ENCODE results near the gene NUP188.
"Not testable (repeated sequence)": the region's sequence is repeated elsewhere in the genome, so short reads cannot be mapped to it uniquely, and the experiment has no call there.

The NUP188 gene

GRCh38 chr9:129001504-129002325 lies 54.2 kb downstream of the NUP188 start:
- no peaks in the 10 kb centered on the region for H3K27me3 Mint-ChIP-seq (ENCODE audit: low read depth)
- peaks cover 5% of the 10 kb centered on the region for H3K4me1 Mint-ChIP-seq (ENCODE audit: low read depth)
- no peaks in the 10 kb centered on the region for H3K9me3 Mint-ChIP-seq
- no peak for DNase-seq (ENCODE audit: low spot score)
- H3K4me3 Mint-ChIP-seq: no peak overlapping the region
- H3K27ac Mint-ChIP-seq: peak overlapping the region; percentile 55
- H3K36me3 Mint-ChIP-seq (ENCODE audit: low read depth): peaks cover 64% of the 10 kb centered on the region

GRCh38 chr9:129002992-129003391 lies 55.5 kb downstream of the NUP188 start:
- H3K4me1 Mint-ChIP-seq (ENCODE audit: low read depth): peaks cover 5% of the 10 kb centered on the region
- H3K9me3 Mint-ChIP-seq: no peaks in the 10 kb centered on the region
- H3K4me3 Mint-ChIP-seq: no peak overlapping the region
- H3K36me3 Mint-ChIP-seq (ENCODE audit: low read depth): peaks cover 61% of the 10 kb centered on the region
- no peak for DNase-seq (ENCODE audit: low spot score)
- H3K27ac Mint-ChIP-seq: no peak overlapping the region
- no peaks in the 10 kb centered on the region for H3K27me3 Mint-ChIP-seq (ENCODE audit: low read depth)

- not testable (repeated sequence) for H3K27me3 Mint-ChIP-seq (ENCODE audit: low read depth); DNase-seq (ENCODE audit: low spot score); H3K27ac Mint-ChIP-seq; H3K4me3 Mint-ChIP-seq; H3K9me3 Mint-ChIP-seq; H3K4me1 Mint-ChIP-seq (ENCODE audit: low read depth)
- H3K36me3 Mint-ChIP-seq (ENCODE audit: low read depth): peaks cover 53% of the 10 kb centered on the region
Measured at GRCh38 chr9:129004173-129004572, 56.7 kb downstream of the NUP188 start.

- Mint-ChIP-seq H3K9me3 (no peaks in the 10 kb centered on the region), H3K27ac (no peak overlapping the region), H3K36me3 (ENCODE audit: low read depth) (peaks cover 44% of the 10 kb centered on the region), H3K4me1 (ENCODE audit: low read depth) (no peaks in the 10 kb centered on the region), H3K4me3 (no peak overlapping the region), H3K27me3 (ENCODE audit: low read depth) (no peaks in the 10 kb centered on the region)
- no peak for DNase-seq (ENCODE audit: low spot score)
Measured at GRCh38 chr9:129005336-129005997, 58.0 kb downstream of the NUP188 start.

- Mint-ChIP-seq H3K36me3 (ENCODE audit: low read depth) (peaks cover 43% of the 10 kb centered on the region), H3K9me3 (no peaks in the 10 kb centered on the region), H3K4me3 (no peak overlapping the region), H3K4me1 (ENCODE audit: low read depth) (no peaks in the 10 kb centered on the region), H3K27ac (no peak overlapping the region), H3K27me3 (ENCODE audit: low read depth) (no peaks in the 10 kb centered on the region)
- DNase-seq (ENCODE audit: low spot score): peak; percentile 30
Measured at GRCh38 chr9:129006328-129007034, 59.0 kb downstream of the NUP188 start.

- H3K36me3 Mint-ChIP-seq (ENCODE audit: low read depth): peaks cover 38% of the 10 kb centered on the region
- no peak overlapping the region for H3K27ac Mint-ChIP-seq
- no peaks in the 10 kb centered on the region for H3K9me3 Mint-ChIP-seq
- H3K27me3 Mint-ChIP-seq (ENCODE audit: low read depth): no peaks in the 10 kb centered on the region
- no peak overlapping the region for H3K4me3 Mint-ChIP-seq
- no peaks in the 10 kb centered on the region for H3K4me1 Mint-ChIP-seq (ENCODE audit: low read depth)
- DNase-seq (ENCODE audit: low spot score): no peak
Measured at GRCh38 chr9:129007035-129007765, 59.7 kb downstream of the NUP188 start.

GRCh38 chr9:129007766-129008468 lies 60.4 kb downstream of the NUP188 start:
- no peaks in the 10 kb centered on the region for H3K27me3 Mint-ChIP-seq (ENCODE audit: low read depth)
- peaks cover 30% of the 10 kb centered on the region for H3K36me3 Mint-ChIP-seq (ENCODE audit: low read depth)
- H3K9me3 Mint-ChIP-seq: no peaks in the 10 kb centered on the region
- DNase-seq (ENCODE audit: low spot score): no peak
- H3K4me1 Mint-ChIP-seq (ENCODE audit: low read depth): no peaks in the 10 kb centered on the region
- no peak overlapping the region for H3K4me3 Mint-ChIP-seq
- no peak overlapping the region for H3K27ac Mint-ChIP-seq

- H3K4me3 Mint-ChIP-seq: no peak overlapping the region
- H3K36me3 Mint-ChIP-seq (ENCODE audit: low read depth): peaks cover 26% of the 10 kb centered on the region
- H3K27ac Mint-ChIP-seq: no peak overlapping the region
- no peak for DNase-seq (ENCODE audit: low spot score)
- no peaks in the 10 kb centered on the region for H3K27me3 Mint-ChIP-seq (ENCODE audit: low read depth)
- no peaks in the 10 kb centered on the region for H3K4me1 Mint-ChIP-seq (ENCODE audit: low read depth)
- H3K9me3 Mint-ChIP-seq: no peaks in the 10 kb centered on the region
Measured at GRCh38 chr9:129008469-129008965, 61.0 kb downstream of the NUP188 start.

GRCh38 chr9:129008986-129009583 lies 61.6 kb downstream of the NUP188 start:
- DNase-seq (ENCODE audit: low spot score): no peak
- Mint-ChIP-seq H3K4me3 (no peak overlapping the region), H3K4me1 (ENCODE audit: low read depth) (no peaks in the 10 kb centered on the region), H3K27me3 (ENCODE audit: low read depth) (no peaks in the 10 kb centered on the region), H3K9me3 (no peaks in the 10 kb centered on the region), H3K36me3 (ENCODE audit: low read depth) (peaks cover 26% of the 10 kb centered on the region), H3K27ac (no peak overlapping the region)

GRCh38 chr9:129009584-129010141 lies 62.2 kb downstream of the NUP188 start:
- DNase-seq (ENCODE audit: low spot score): no peak
- Mint-ChIP-seq H3K36me3 (ENCODE audit: low read depth) (peaks cover 25% of the 10 kb centered on the region), H3K27ac (no peak overlapping the region), H3K9me3 (no peaks in the 10 kb centered on the region), H3K4me1 (ENCODE audit: low read depth) (no peaks in the 10 kb centered on the region), H3K27me3 (ENCODE audit: low read depth) (no peaks in the 10 kb centered on the region), H3K4me3 (no peak overlapping the region)

GRCh38 chr9:129010267-129010975 lies 62.9 kb downstream of the NUP188 start:
- H3K9me3 Mint-ChIP-seq: no peaks in the 10 kb centered on the region
- no peaks in the 10 kb centered on the region for H3K27me3 Mint-ChIP-seq (ENCODE audit: low read depth)
- DNase-seq (ENCODE audit: low spot score): no peak
- no peaks in the 10 kb centered on the region for H3K4me1 Mint-ChIP-seq (ENCODE audit: low read depth)
- no peak overlapping the region for H3K27ac Mint-ChIP-seq
- H3K36me3 Mint-ChIP-seq (ENCODE audit: low read depth): peaks cover 19% of the 10 kb centered on the region
- H3K4me3 Mint-ChIP-seq: no peak overlapping the region

GRCh38 chr9:129011170-129011569 lies 63.7 kb downstream of the NUP188 start:
- Mint-ChIP-seq H3K4me3 (no peak overlapping the region), H3K36me3 (ENCODE audit: low read depth) (peaks cover 19% of the 10 kb centered on the region)

More at GRCh38 chr9:129011170-129011569, 63.7 kb downstream of the NUP188 start:
- H3K4me1 Mint-ChIP-seq (ENCODE audit: low read depth): no peaks in the 10 kb centered on the region
- no peaks in the 10 kb centered on the region for H3K27me3 Mint-ChIP-seq (ENCODE audit: low read depth)
- no peak overlapping the region for H3K27ac Mint-ChIP-seq
- DNase-seq (ENCODE audit: low spot score): no peak
- no peaks in the 10 kb centered on the region for H3K9me3 Mint-ChIP-seq

All from T-helper 2 cell treated with Interferon-gamma antibody and Interleukin-4, amounts not matched to agents 5 μg/mL and 100 μg/mL, for 36 hours (primary cell).